Measurements from ENCODE around the gene ADCY10. TPM values are rescaled to one million over a fixed set of nuclear protein-coding genes. Genes with fewer than 3 reads are reported as not detected.

Gene ADCY10
- total and polyA plus RNA-seq, 2 experiments from 2014 or later = not detected

GRCh38 chr1:167926486-167926997 is 12.6 kb upstream of the ADCY10 start:
- H3K4me3 Mint-ChIP-seq = no peak overlapping the region
- H3K4me1 Mint-ChIP-seq = peaks cover 8% of the 10 kb centered on the region; the same call in 2 of the 3 replicates

More at GRCh38 chr1:167926486-167926997, 12.6 kb upstream of the ADCY10 start:
- Histone ChIP-seq H3K4me1 (ENCODE audit: insufficient read depth) (peaks cover 34% of the 10 kb centered on the region), H3K36me3 (ENCODE audit: insufficient read depth) (no peaks in the 10 kb centered on the region), H3K79me2 (replicated peaks; ENCODE audit: insufficient read depth) (peaks cover 13% of the 10 kb centered on the region), H3K4me2 (no peak overlapping the region), H4K20me1 (replicated peaks; ENCODE audit: insufficient read depth) (no peaks in the 10 kb centered on the region), H3F3A (replicated peaks; ENCODE audit: low read depth) (no peaks in the 10 kb centered on the region), H3K9me2 (ENCODE audit: insufficient read depth) (no peaks in the 10 kb centered on the region), H2AFZ (no peak overlapping the region), H3K27ac (ENCODE audit: low read depth) (peak overlapping the region; percentile 45; the same call in 1 of the 2 replicates), H3K27me3 (ENCODE audit: insufficient read depth) (no peaks in the 10 kb centered on the region), H3K4me3 (no peak overlapping the region)
- Mint-ChIP-seq H3K36me3 (ENCODE audit: low read depth) (no peaks in the 10 kb centered on the region), H3K9me3 (no peaks in the 10 kb centered on the region), H3K27ac (no peak overlapping the region), H3K27me3 (ENCODE audit: insufficient read depth, low read depth, poor library complexity) (no peaks in the 10 kb centered on the region)
- TF ChIP-seq ZNF331 (CRISPR knock-in tag; IDR thresholded peaks at IDR 0.05; ENCODE audit: low read depth) = no peak
- peak in 1 of 2 experiments; percentile 35; a peak in 2 of 4 replicates for TF ChIP-seq CTCF (conservative IDR thresholded peaks at IDR 0.05; ENCODE audit: low read depth in 2 of 2)
- TF ChIP-seq REST (IDR thresholded peaks at IDR 0.05; ENCODE audit: unreplicated experiment) = no peak
- DNase-seq (ENCODE audit: low spot score) (peak; percentile 42), ATAC-seq (peak; percentile 68)

All from GM23338 (cell line).